MM.1S (cell line): ENCODE results near the gene BRI3.

Experiments
- DNase-seq: peaks from one replicate; pipeline ENCODE4 v3.0.0-alpha.2; 2015
- H2AFZ ChIP-seq: fragments of 300-600 bp; sonication (generic); 2 replicates; pipeline ENCODE4 v1.6.0; 2016; ENCODE audit warnings: antibody characterized with exemption, low read length
- H3F3A ChIP-seq: fragments of 300-600 bp; sonication (generic); 2 replicates; pipeline ENCODE4 v1.6.1; 2016; ENCODE audit warnings: mild to moderate bottlenecking, antibody characterized with exemption, low read length, moderate library complexity, mixed read lengths; ENCODE audit not compliant: insufficient read depth
- H3K27ac ChIP-seq: fragments of 300-600 bp; sonication (generic); 2 replicates; pipeline ENCODE4 v1.5.1; 2016; ENCODE audit warnings: mild to moderate bottlenecking, low read length
- H3K27me3 ChIP-seq: fragments of 300-600 bp; sonication (generic); replicated peaks from 2 replicates; pipeline ENCODE4 v1.6.0; 2016; ENCODE audit warnings: low read length; ENCODE audit not compliant: insufficient read depth
- H3K36me3 ChIP-seq: fragments of 300-600 bp; sonication (generic); replicated peaks from 2 replicates; pipeline ENCODE4 v1.6.1; 2016; ENCODE audit warnings: mild to moderate bottlenecking, low read length, mixed read lengths; ENCODE audit not compliant: insufficient read depth
- H3K4me1 ChIP-seq: fragments of 300-600 bp; sonication (generic); 2 replicates; pipeline ENCODE4 v1.6.1; 2016; ENCODE audit warnings: low read length, mixed read lengths
- H3K4me2 ChIP-seq: fragments of 300-600 bp; sonication (generic); 2 replicates; pipeline ENCODE4 v1.6.0; 2016; ENCODE audit warnings: low read depth, low read length
- H3K4me3 ChIP-seq: fragments of 300-600 bp; sonication (generic); 2 replicates; pipeline ENCODE4 v1.5.1; 2016; ENCODE audit warnings: low read length, mixed read lengths
- H3K79me2 ChIP-seq: fragments of 300-600 bp; sonication (generic); 2 replicates; pipeline ENCODE4 v1.6.1; 2016; ENCODE audit warnings: mixed run types, low read length, mixed read lengths
- H3K9ac ChIP-seq: fragments of 300-600 bp; sonication (generic); 2 replicates; pipeline ENCODE4 v1.6.1; 2016; ENCODE audit warnings: low read length, mixed read lengths
- H3K9me2 ChIP-seq: fragments of 300-600 bp; sonication (generic); replicated peaks from 2 replicates; pipeline ENCODE4 v1.6.1; 2016; ENCODE audit warnings: mild to moderate bottlenecking, low read length, mixed read lengths; ENCODE audit not compliant: insufficient read depth
- H3K9me3 ChIP-seq: fragments of 300-600 bp; sonication (generic); replicated peaks from 2 replicates; pipeline ENCODE4 v1.6.1; 2016; ENCODE audit warnings: mild to moderate bottlenecking, low read length, mixed read lengths; ENCODE audit not compliant: insufficient read depth
- H4K20me1 ChIP-seq: fragments of 300-600 bp; sonication (generic); 2 replicates; pipeline ENCODE4 v1.6.1; 2016; ENCODE audit warnings: mild to moderate bottlenecking, low read length, moderate library complexity, mixed read lengths; ENCODE audit not compliant: insufficient read depth
- CTCF ChIP-seq: fragments of 300-600 bp; sonication (generic); IDR thresholded peaks from 2 replicates; pipeline ENCODE4 v1.5.1; 2016; ENCODE audit warnings: antibody characterized with exemption, low read length, mixed read lengths
- EZH2 ChIP-seq: fragments of 300-600 bp; sonication (generic); optimal IDR thresholded peaks from 2 replicates; pipeline ENCODE3; 2017; ENCODE audit warnings: low read depth, mild to moderate bottlenecking, antibody characterized with exemption, low read length, mixed read lengths
- EZH2phosphoT487 ChIP-seq: fragments of 300-600 bp; sonication (generic); IDR thresholded peaks from 2 replicates; pipeline ENCODE4 v1.6.1; 2018; ENCODE audit warnings: antibody characterized with exemption, low read length

The BRI3 gene

GRCh38 chr7:98236355-98237185 lies 44.9 kb upstream of the BRI3 start:
- H3K27ac ChIP-seq: no peak overlapping the region
- no peak for TF ChIP-seq CTCF
- TF ChIP-seq EZH2phosphoT487: no peak
- TF ChIP-seq EZH2: no peak
- no peaks in the 10 kb centered on the region for H3K9me3 ChIP-seq
- H3F3A ChIP-seq: no peaks in the 10 kb centered on the region
- H3K4me1 ChIP-seq: no peaks in the 10 kb centered on the region
- no peak overlapping the region for H3K4me3 ChIP-seq
- no peaks in the 10 kb centered on the region for H3K36me3 ChIP-seq
- H3K4me2 ChIP-seq: no peak overlapping the region
- H2AFZ ChIP-seq: no peak overlapping the region
- no peaks in the 10 kb centered on the region for H3K27me3 ChIP-seq
- no peak overlapping the region for H3K9ac ChIP-seq
- no peak for DNase-seq
- H4K20me1 ChIP-seq: no peaks in the 10 kb centered on the region
- no peaks in the 10 kb centered on the region for H3K9me2 ChIP-seq
- no peaks in the 10 kb centered on the region for H3K79me2 ChIP-seq

- H3K9me3 ChIP-seq: no peaks in the 10 kb centered on the region
- no peak overlapping the region for H2AFZ ChIP-seq
- no peaks in the 10 kb centered on the region for H3K4me1 ChIP-seq
- no peak overlapping the region for H3K27ac ChIP-seq
- no peaks in the 10 kb centered on the region for H3F3A ChIP-seq
- H3K27me3 ChIP-seq: no peaks in the 10 kb centered on the region
- H3K9ac ChIP-seq: no peak overlapping the region
- no peaks in the 10 kb centered on the region for H4K20me1 ChIP-seq
- TF ChIP-seq EZH2 (no peak), EZH2phosphoT487 (no peak), CTCF (no peak)
- no peaks in the 10 kb centered on the region for H3K79me2 ChIP-seq
- H3K4me2 ChIP-seq: no peak overlapping the region
- DNase-seq: no peak
- H3K9me2 ChIP-seq: no peaks in the 10 kb centered on the region
- H3K4me3 ChIP-seq: no peak overlapping the region
- H3K36me3 ChIP-seq: no peaks in the 10 kb centered on the region
Measured at GRCh38 chr7:98238076-98238475, 43.4 kb upstream of the BRI3 start.

- no peak for TF ChIP-seq EZH2phosphoT487
- TF ChIP-seq CTCF: no peak
- H2AFZ ChIP-seq: no peak overlapping the region
- no peak overlapping the region for H3K4me2 ChIP-seq
- no peaks in the 10 kb centered on the region for H3F3A ChIP-seq
- H3K9me3 ChIP-seq: no peaks in the 10 kb centered on the region
- H3K9me2 ChIP-seq: no peaks in the 10 kb centered on the region
- no peaks in the 10 kb centered on the region for H3K36me3 ChIP-seq
- no peak overlapping the region for H3K9ac ChIP-seq
- no peak overlapping the region for H3K4me3 ChIP-seq
- H3K79me2 ChIP-seq: no peaks in the 10 kb centered on the region
- no peaks in the 10 kb centered on the region for H3K27me3 ChIP-seq
- no peaks in the 10 kb centered on the region for H3K4me1 ChIP-seq
- no peaks in the 10 kb centered on the region for H4K20me1 ChIP-seq
- DNase-seq: no peak
- H3K27ac ChIP-seq: no peak overlapping the region
Measured at GRCh38 chr7:98238976-98239375, 42.5 kb upstream of the BRI3 start.
